Measurements from ENCODE around the gene PTPRN2.

Gene PTPRN2

GRCh38 chr7:158316466-158317031 lies 271.1 kb downstream of the PTPRN2 start:
- H3K4me3 ChIP-seq (ENCODE audit: low read depth, low read length): no peak overlapping the region
- no peak for TF ChIP-seq CTCF (IDR thresholded peaks at IDR 0.05; ENCODE audit: low read depth, low read length, missing control alignments)
- no peak for DNase-seq (ENCODE audit: low read depth)

GRCh38 chr7:158315881-158316280 lies 271.7 kb downstream of the PTPRN2 start:
- no peak overlapping the region for H3K4me3 ChIP-seq (ENCODE audit: low read depth, low read length)
- TF ChIP-seq CTCF (IDR thresholded peaks at IDR 0.05; ENCODE audit: low read depth, low read length, missing control alignments): no peak
- no peak for DNase-seq (ENCODE audit: low read depth)

- H3K4me3 ChIP-seq (ENCODE audit: low read depth, low read length): no peak overlapping the region
- no peak for TF ChIP-seq CTCF (IDR thresholded peaks at IDR 0.05; ENCODE audit: low read depth, low read length, missing control alignments)
- no peak for DNase-seq (ENCODE audit: low read depth)
Observed at GRCh38 chr7:158315326-158315725, 272.3 kb downstream of the PTPRN2 start.

- DNase-seq (ENCODE audit: low read depth): no peak
- no peak overlapping the region for H3K4me3 ChIP-seq (ENCODE audit: low read depth, low read length)
- TF ChIP-seq CTCF (IDR thresholded peaks at IDR 0.05; ENCODE audit: low read depth, low read length, missing control alignments): no peak
Observed at GRCh38 chr7:158314394-158314793, 273.2 kb downstream of the PTPRN2 start.

GRCh38 chr7:158313931-158314330 lies 273.7 kb downstream of the PTPRN2 start:
- no peak overlapping the region for H3K4me3 ChIP-seq (ENCODE audit: low read depth, low read length)
- no peak for TF ChIP-seq CTCF (IDR thresholded peaks at IDR 0.05; ENCODE audit: low read depth, low read length, missing control alignments)
- no peak for DNase-seq (ENCODE audit: low read depth)

- no peak for DNase-seq (ENCODE audit: low read depth)
- TF ChIP-seq CTCF (IDR thresholded peaks at IDR 0.05; ENCODE audit: low read depth, low read length, missing control alignments): no peak
- no peak overlapping the region for H3K4me3 ChIP-seq (ENCODE audit: low read depth, low read length)
Observed at GRCh38 chr7:158312789-158313188, 274.8 kb downstream of the PTPRN2 start.

GRCh38 chr7:158311791-158312190 lies 275.8 kb downstream of the PTPRN2 start:
- H3K4me3 ChIP-seq (ENCODE audit: low read depth, low read length): no peak overlapping the region
- DNase-seq (ENCODE audit: low read depth): no peak
- no peak for TF ChIP-seq CTCF (IDR thresholded peaks at IDR 0.05; ENCODE audit: low read depth, low read length, missing control alignments)
